Measurements from ENCODE around the gene OR51E1. TPM values are rescaled to one million over a fixed set of nuclear protein-coding genes. Genes with fewer than 3 reads are reported as not detected.

The OR51E1 gene
- not detected for total RNA-seq (ENCODE audit: unreplicated experiment)
- long read RNA-seq, result 0 reads

GRCh38 chr11:4643682-4644081, at the start of gene OR51E1:
OR51E1 (plus strand) TSS chr11:4643982; CDS start chr11:4652527, 8,545 bp downstream.
- Mint-ChIP-seq H3K9me3 (ENCODE audit: unreplicated experiment) (no peaks in the 10 kb centered on the region), H3K27ac (ENCODE audit: unreplicated experiment) (peak within 1 kb of the TSS; percentile 2), H3K4me1 (ENCODE audit: unreplicated experiment) (peaks cover 21% of the 10 kb centered on the region), H3K36me3 (ENCODE audit: low read depth, unreplicated experiment) (no peaks in the 10 kb centered on the region), H3K27me3 (ENCODE audit: unreplicated experiment) (peaks cover 3% of the 10 kb centered on the region), H3K4me3 (ENCODE audit: unreplicated experiment) (no peak within 1 kb of the TSS)
- no peak for DNase-seq (ENCODE audit: low spot score)
- TF ChIP-seq CTCF (IDR thresholded peaks at IDR 0.05; ENCODE audit: unreplicated experiment), result no peak

- H3K27ac Mint-ChIP-seq (ENCODE audit: unreplicated experiment), result no peak overlapping the region
- DNase-seq (ENCODE audit: low spot score), result no peak
- peaks cover 26% of the 10 kb centered on the region for H3K4me1 Mint-ChIP-seq (ENCODE audit: unreplicated experiment)
- H3K36me3 Mint-ChIP-seq (ENCODE audit: low read depth, unreplicated experiment), result peaks cover 26% of the 10 kb centered on the region
- TF ChIP-seq CTCF (IDR thresholded peaks at IDR 0.05; ENCODE audit: unreplicated experiment), result no peak
- H3K27me3 Mint-ChIP-seq (ENCODE audit: unreplicated experiment), result peaks cover 3% of the 10 kb centered on the region
- H3K9me3 Mint-ChIP-seq (ENCODE audit: unreplicated experiment), result no peaks in the 10 kb centered on the region
- H3K4me3 Mint-ChIP-seq (ENCODE audit: unreplicated experiment), result no peak overlapping the region
Measured at GRCh38 chr11:4605057-4605456, 38.7 kb upstream of the OR51E1 start.

- Mint-ChIP-seq H3K36me3 (ENCODE audit: low read depth, unreplicated experiment) (peaks cover 15% of the 10 kb centered on the region), H3K9me3 (ENCODE audit: unreplicated experiment) (no peaks in the 10 kb centered on the region), H3K4me3 (ENCODE audit: unreplicated experiment) (peak overlapping the region; percentile 89), H3K27ac (ENCODE audit: unreplicated experiment) (peak overlapping the region; percentile 9), H3K4me1 (ENCODE audit: unreplicated experiment) (peaks cover 31% of the 10 kb centered on the region), H3K27me3 (ENCODE audit: unreplicated experiment) (peaks cover 4% of the 10 kb centered on the region)
- no peak for TF ChIP-seq CTCF (IDR thresholded peaks at IDR 0.05; ENCODE audit: unreplicated experiment)
- DNase-seq (ENCODE audit: low spot score), result no peak
Measured at GRCh38 chr11:4606231-4607015, 37.4 kb upstream of the OR51E1 start.

- peak overlapping the region; percentile 9 for H3K27ac Mint-ChIP-seq (ENCODE audit: unreplicated experiment)
- H3K9me3 Mint-ChIP-seq (ENCODE audit: unreplicated experiment), result no peaks in the 10 kb centered on the region
- peaks cover 10% of the 10 kb centered on the region for H3K36me3 Mint-ChIP-seq (ENCODE audit: low read depth, unreplicated experiment)
- H3K4me1 Mint-ChIP-seq (ENCODE audit: unreplicated experiment), result peaks cover 31% of the 10 kb centered on the region
- H3K4me3 Mint-ChIP-seq (ENCODE audit: unreplicated experiment), result peak overlapping the region; percentile 89
- no peak for TF ChIP-seq CTCF (IDR thresholded peaks at IDR 0.05; ENCODE audit: unreplicated experiment)
- no peak for DNase-seq (ENCODE audit: low spot score)
- peaks cover 4% of the 10 kb centered on the region for H3K27me3 Mint-ChIP-seq (ENCODE audit: unreplicated experiment)
Measured at GRCh38 chr11:4607096-4607495, 36.7 kb upstream of the OR51E1 start.
